ENCODE data around the gene GNAI2.

- no peak for TF ChIP-seq CTCF (conservative IDR thresholded peaks at IDR 0.05; ENCODE audit: low read length)
- no peak for TF ChIP-seq EZH2phosphoT487 (IDR thresholded peaks at IDR 0.05; ENCODE audit: borderline replicate concordance)
These were observed 24.1 kb upstream of the GNAI2 start for GRCh38 chr3:50211930-50212329.
